Measurements from ENCODE around the gene ALOX15B.

ALOX15B gene

DNA sequence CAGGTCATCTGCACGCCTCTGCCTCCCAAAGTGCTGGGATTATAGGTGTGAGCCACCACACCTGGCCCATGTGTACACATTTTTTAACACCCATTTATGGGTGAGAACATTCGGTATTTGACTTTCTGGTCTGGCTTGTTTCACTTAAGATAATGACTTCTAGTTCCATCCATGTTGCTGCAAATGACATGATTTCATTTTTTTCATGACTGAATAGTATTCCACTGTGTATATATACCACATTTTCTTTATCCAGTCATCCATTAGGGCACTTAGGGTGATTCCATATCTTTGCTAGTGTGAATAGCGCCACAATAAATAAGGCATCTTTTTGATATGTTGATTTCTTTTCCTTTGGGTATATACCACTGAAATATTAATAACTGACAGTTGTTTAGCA, 43.0 kb downstream of the ALOX15B start:
- Histone ChIP-seq H3K4me1 (ENCODE audit: control insufficient read depth, insufficient read depth, low read length) (no peaks in the 10 kb centered on the region), H3K9me3 (ENCODE audit: control insufficient read depth, insufficient read depth, low read length) (no peaks in the 10 kb centered on the region), H3K9ac (ENCODE audit: low read depth, low read length) (no peak overlapping the region), H3K27me3 (ENCODE audit: control insufficient read depth, insufficient read depth, low read length) (peaks cover 45% of the 10 kb centered on the region), H3K4me3 (ENCODE audit: low read depth, low read length) (no peak overlapping the region), H3K36me3 (ENCODE audit: control insufficient read depth, insufficient read depth, low read length) (no peaks in the 10 kb centered on the region)

DNA sequence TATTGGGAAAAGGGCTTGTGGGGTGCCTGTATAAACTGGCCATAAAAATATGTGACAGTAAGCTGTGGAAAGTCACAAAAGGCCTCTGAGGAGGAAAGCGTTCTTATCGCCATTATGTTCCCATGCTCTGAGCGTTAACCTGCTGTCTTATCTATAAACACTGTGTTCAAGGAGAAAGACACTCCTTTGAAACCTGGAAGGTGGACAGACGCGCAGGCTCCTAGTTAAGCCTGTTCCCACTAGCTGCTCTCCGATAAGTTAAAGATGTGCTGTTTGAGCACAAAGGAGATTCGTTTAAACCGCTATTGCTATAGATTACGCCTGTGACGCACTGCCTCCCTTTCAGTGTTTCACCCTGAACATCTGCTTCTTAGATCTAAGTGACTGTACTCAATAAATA, 43.4 kb downstream of the ALOX15B start:
- no peaks in the 10 kb centered on the region for H3K9me3 ChIP-seq (ENCODE audit: control insufficient read depth, insufficient read depth, low read length)
- H3K4me3 ChIP-seq (ENCODE audit: low read depth, low read length): no peak overlapping the region
- no peaks in the 10 kb centered on the region for H3K4me1 ChIP-seq (ENCODE audit: control insufficient read depth, insufficient read depth, low read length)
- H3K9ac ChIP-seq (ENCODE audit: low read depth, low read length): no peak overlapping the region
- no peaks in the 10 kb centered on the region for H3K36me3 ChIP-seq (ENCODE audit: control insufficient read depth, insufficient read depth, low read length)
- H3K27me3 ChIP-seq (ENCODE audit: control insufficient read depth, insufficient read depth, low read length): peaks cover 43% of the 10 kb centered on the region

DNA sequence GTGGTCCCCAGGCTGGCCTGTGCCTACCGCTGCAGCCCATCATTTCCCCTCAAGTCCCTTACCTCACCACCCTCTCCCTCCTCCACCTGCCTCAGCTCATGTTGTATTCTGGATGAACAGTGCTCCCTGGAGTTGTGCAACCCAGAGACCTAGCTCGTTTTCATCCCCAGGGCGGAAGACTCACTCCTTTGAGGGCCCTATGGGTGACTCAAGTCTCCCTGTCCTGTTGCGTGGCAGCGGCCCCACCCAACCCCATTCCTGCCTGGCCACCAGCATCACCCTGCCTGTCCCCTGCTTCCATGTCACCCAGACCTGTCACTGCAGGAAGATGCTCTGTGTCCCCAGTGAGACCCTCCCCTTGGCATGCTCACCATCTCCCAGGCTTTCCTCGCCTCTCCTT, 45.4 kb downstream of the ALOX15B start:
- Histone ChIP-seq H3K36me3 (ENCODE audit: control insufficient read depth, insufficient read depth, low read length) (no peaks in the 10 kb centered on the region), H3K4me1 (ENCODE audit: control insufficient read depth, insufficient read depth, low read length) (no peaks in the 10 kb centered on the region), H3K27me3 (ENCODE audit: control insufficient read depth, insufficient read depth, low read length) (peaks cover 36% of the 10 kb centered on the region), H3K9ac (ENCODE audit: low read depth, low read length) (no peak overlapping the region), H3K4me3 (ENCODE audit: low read depth, low read length) (no peak overlapping the region), H3K9me3 (ENCODE audit: control insufficient read depth, insufficient read depth, low read length) (no peaks in the 10 kb centered on the region)

DNA sequence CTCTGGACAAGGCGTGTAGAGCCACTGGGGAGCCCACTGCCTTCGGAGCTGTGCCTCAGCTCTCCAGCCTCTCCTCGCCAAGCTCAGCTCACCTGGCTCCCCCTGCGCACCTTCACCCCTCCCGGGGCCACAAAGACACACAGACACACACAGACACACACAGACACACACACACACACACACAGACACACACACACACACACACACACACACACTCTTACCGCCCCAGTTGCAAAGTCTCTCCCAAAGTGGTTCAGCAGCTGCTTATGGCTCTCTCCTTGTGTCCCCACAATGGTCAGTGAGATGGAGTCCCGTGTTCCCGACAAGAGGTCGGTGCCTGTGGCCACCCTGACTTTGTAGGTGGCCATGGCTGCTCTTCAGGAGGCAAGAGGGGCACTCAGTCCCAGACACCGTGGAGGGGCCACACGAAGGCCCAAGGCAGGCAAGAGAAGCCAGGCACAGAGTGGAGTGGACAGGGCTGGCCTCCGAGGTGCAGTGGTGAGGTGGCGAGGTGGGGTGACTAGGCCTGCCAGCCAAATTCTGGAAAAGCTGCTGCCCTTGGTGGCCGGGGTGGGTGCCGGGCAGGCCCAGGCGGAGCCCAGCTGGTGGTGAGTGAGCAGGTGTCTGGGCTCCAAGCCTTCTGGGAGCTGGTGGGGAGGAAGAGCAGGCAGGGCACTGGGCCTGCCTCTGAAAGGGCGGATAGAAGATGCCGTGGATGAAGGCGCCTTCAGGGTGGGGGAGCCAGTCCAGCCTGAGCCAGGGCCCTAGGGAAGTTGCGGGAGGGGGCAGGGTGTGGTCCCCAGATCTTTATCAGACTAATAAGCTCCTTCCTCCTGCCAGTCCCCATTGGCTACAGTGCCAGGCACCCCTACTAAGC, 48.5 kb downstream of the ALOX15B start, which contains the start of gene ALOX12B:
ALOX12B (minus strand) TSS at position 642 of the 877 bp plus-strand sequence; CDS start at position 368, 274 bp downstream.
- Histone ChIP-seq H3K9ac (ENCODE audit: low read depth, low read length) (no peak within 1 kb of the TSS), H3K27me3 (ENCODE audit: control insufficient read depth, insufficient read depth, low read length) (peaks cover 17% of the 10 kb centered on the region), H3K36me3 (ENCODE audit: control insufficient read depth, insufficient read depth, low read length) (no peaks in the 10 kb centered on the region), H3K4me1 (ENCODE audit: control insufficient read depth, insufficient read depth, low read length) (no peaks in the 10 kb centered on the region), H3K4me3 (ENCODE audit: low read depth, low read length) (no peak within 1 kb of the TSS), H3K9me3 (ENCODE audit: control insufficient read depth, insufficient read depth, low read length) (no peaks in the 10 kb centered on the region)

DNA sequence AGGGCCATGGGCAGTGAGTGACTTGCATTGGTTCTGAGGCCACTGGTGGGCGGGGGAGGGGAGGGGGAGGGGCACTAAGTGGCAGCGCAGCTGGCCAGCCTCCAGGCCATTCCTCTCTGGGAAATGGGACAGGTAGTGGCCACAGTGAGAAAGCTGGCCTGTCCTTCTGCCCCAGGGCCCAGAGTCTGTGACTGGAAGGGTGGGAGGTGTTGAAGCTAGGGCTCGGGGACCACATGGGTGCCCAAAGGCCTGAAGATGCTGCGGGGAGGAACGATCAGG, 49.0 kb downstream of the ALOX15B start:
- H3K36me3 ChIP-seq (ENCODE audit: control insufficient read depth, insufficient read depth, low read length): no peaks in the 10 kb centered on the region
- no peaks in the 10 kb centered on the region for H3K4me1 ChIP-seq (ENCODE audit: control insufficient read depth, insufficient read depth, low read length)
- H3K9ac ChIP-seq (ENCODE audit: low read depth, low read length): no peak overlapping the region
- no peaks in the 10 kb centered on the region for H3K9me3 ChIP-seq (ENCODE audit: control insufficient read depth, insufficient read depth, low read length)
- H3K27me3 ChIP-seq (ENCODE audit: control insufficient read depth, insufficient read depth, low read length): peaks cover 16% of the 10 kb centered on the region
- no peak overlapping the region for H3K4me3 ChIP-seq (ENCODE audit: low read depth, low read length)

DNA sequence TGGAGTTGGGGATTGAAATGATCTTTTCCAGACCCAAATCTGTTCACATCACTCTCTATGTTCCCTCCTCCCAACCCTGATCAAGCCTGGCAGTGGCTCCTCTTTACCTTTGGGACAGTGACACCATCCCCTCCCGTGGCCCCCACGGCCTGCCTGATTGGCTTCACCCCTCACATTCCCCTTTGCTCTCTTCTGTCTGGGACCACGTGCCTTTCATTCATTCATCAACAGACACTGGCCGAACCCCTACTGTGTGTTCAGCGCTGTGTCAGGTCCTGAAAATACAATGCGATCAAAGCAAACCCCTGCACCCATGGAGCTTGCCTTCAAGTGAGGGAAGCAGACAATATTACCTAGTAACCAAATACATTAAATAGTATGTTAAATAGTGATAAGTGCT, 50.9 kb downstream of the ALOX15B start:
- H3K9me3 ChIP-seq (ENCODE audit: control insufficient read depth, insufficient read depth, low read length): no peaks in the 10 kb centered on the region
- no peak overlapping the region for H3K9ac ChIP-seq (ENCODE audit: low read depth, low read length)
- H3K4me1 ChIP-seq (ENCODE audit: control insufficient read depth, insufficient read depth, low read length): no peaks in the 10 kb centered on the region
- H3K4me3 ChIP-seq (ENCODE audit: low read depth, low read length): no peak overlapping the region
- peaks cover 17% of the 10 kb centered on the region for H3K27me3 ChIP-seq (ENCODE audit: control insufficient read depth, insufficient read depth, low read length)
- no peaks in the 10 kb centered on the region for H3K36me3 ChIP-seq (ENCODE audit: control insufficient read depth, insufficient read depth, low read length)

DNA sequence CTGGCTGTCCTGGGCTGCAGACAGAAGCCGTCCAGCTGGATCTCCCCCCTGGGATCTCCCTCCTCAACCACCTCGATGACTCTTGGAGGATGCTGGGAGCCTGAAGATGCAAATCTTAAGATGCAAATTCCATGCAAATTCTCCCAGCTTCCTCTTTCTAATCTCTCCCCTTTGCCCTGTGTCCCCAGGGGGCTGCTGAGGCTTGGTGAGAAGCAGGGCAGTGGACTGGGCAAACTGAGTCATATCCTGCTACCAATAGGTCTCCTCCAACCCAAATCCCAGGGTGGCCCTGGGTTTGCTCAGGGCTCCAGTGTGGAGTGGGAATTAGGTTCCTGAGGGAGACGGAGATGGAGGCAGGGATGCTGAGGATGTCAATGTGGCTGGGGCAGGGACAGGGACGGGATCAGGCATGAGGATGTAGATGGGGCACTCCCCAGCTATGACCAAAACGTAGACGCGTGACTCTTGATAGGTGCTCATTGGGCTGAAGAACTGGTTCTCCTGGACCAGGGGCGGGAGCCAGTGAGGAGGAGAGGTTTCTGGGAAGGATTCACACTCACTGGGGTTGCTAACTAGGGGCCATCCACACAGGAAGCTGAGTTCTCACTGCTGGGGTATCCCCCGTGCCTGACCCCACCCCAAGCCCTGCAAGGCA, 52.3 kb downstream of the ALOX15B start:
- Histone ChIP-seq H3K9me3 (ENCODE audit: control insufficient read depth, insufficient read depth, low read length) (no peaks in the 10 kb centered on the region), H3K4me1 (ENCODE audit: control insufficient read depth, insufficient read depth, low read length) (no peaks in the 10 kb centered on the region), H3K27me3 (ENCODE audit: control insufficient read depth, insufficient read depth, low read length) (peaks cover 20% of the 10 kb centered on the region), H3K9ac (ENCODE audit: low read depth, low read length) (no peak overlapping the region), H3K36me3 (ENCODE audit: control insufficient read depth, insufficient read depth, low read length) (no peaks in the 10 kb centered on the region), H3K4me3 (ENCODE audit: low read depth, low read length) (no peak overlapping the region)

DNA sequence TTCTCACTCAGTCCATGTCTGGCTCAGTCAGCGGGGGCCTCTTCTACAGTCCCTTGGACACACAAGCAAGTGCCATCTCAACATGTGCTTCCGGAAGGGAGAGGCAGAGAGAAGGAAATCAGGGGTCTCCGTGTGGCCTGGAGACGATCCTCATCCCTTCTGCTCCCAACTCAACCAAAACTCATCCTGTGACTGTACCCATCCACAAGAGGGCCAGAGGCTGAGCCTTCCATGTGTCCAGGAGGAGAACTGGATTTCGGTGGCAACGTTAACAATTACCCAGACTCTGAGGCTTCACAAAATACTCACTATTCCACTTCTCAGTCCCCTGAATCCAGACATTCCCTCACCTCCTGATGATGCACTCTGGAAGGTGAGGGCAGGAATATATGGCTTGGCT, 56.5 kb downstream of the ALOX15B start:
- Histone ChIP-seq H3K4me1 (ENCODE audit: control insufficient read depth, insufficient read depth, low read length) (no peaks in the 10 kb centered on the region), H3K27me3 (ENCODE audit: control insufficient read depth, insufficient read depth, low read length) (peaks cover 13% of the 10 kb centered on the region), H3K36me3 (ENCODE audit: control insufficient read depth, insufficient read depth, low read length) (no peaks in the 10 kb centered on the region), H3K4me3 (ENCODE audit: low read depth, low read length) (no peak overlapping the region), H3K9me3 (ENCODE audit: control insufficient read depth, insufficient read depth, low read length) (no peaks in the 10 kb centered on the region), H3K9ac (ENCODE audit: low read depth, low read length) (no peak overlapping the region)

DNA sequence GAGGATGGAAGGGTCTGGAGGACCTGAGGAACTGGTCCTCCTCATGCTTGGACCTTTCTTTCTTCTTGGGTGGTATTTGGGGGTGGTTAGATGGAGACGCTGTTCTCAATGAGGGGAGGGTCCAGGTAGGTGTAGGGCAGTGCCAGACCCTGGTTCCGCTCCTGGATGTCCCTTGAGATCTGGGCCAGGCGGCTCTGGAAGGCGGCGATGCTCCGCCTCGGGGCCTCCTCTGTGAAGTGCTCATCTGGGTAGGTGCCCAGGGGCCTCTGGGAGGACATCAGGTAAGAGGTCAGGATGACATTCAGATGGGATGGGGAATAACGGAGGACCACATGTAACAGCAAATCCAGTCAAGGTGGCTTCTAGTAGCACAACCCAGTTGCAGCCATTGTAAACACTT, 57.7 kb downstream of the ALOX15B start:
- Histone ChIP-seq H3K9me3 (ENCODE audit: control insufficient read depth, insufficient read depth, low read length) (no peaks in the 10 kb centered on the region), H3K4me1 (ENCODE audit: control insufficient read depth, insufficient read depth, low read length) (no peaks in the 10 kb centered on the region), H3K9ac (ENCODE audit: low read depth, low read length) (no peak overlapping the region), H3K36me3 (ENCODE audit: control insufficient read depth, insufficient read depth, low read length) (no peaks in the 10 kb centered on the region), H3K27me3 (ENCODE audit: control insufficient read depth, insufficient read depth, low read length) (peaks cover 13% of the 10 kb centered on the region), H3K4me3 (ENCODE audit: low read depth, low read length) (no peak overlapping the region)
